ENCODE results near the gene LEPROT. TPM values are rescaled to one million over a fixed set of nuclear protein-coding genes. Genes with fewer than 3 reads are reported as not detected.
A peak's percentile ranks its signal among the peaks of the same experiment; 100 is the strongest.

Gene LEPROT
- polyA plus RNA-seq, 1 donor (not counting 4 experiments of a cell fraction or from before 2014, with no cell fraction given): 82.5 TPM

DNA sequence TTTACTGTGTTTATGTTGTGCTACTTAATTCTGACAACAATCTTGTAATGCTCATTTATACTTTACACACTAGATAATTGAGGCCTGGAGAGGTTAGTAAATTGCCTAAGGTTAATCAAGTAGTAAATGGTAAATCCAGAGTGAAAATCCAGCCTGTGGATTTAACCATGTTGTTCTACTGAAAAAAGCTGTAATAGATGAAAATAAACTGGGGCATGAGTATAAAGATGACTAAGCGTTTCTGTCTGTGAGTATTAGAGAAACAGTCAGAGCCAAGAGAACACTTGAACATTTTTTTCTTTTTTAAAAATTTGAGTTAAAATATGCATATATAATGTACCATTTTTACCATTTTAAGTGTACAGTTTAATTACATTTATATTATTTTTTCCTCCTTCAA, 47.9 kb upstream of the LEPROT start:
- no peak for FAIRE-seq
- no peak overlapping the region for H2AFZ ChIP-seq (ENCODE audit: control insufficient read depth, low read length)
- H3K9me3 ChIP-seq (ENCODE audit: control insufficient read depth, low read depth, low read length): no peaks in the 10 kb centered on the region
- no peaks in the 10 kb centered on the region for H3K9me1 ChIP-seq (ENCODE audit: control insufficient read depth, extremely low read depth, insufficient read depth, low read length)
- H3K4me1 ChIP-seq (ENCODE audit: control insufficient read depth, extremely low read depth, insufficient read depth, low read length): no peaks in the 10 kb centered on the region
- no peak overlapping the region for H3K4me2 ChIP-seq (ENCODE audit: control insufficient read depth, extremely low read depth, insufficient read depth, low read depth, low read length)
- H3K79me2 ChIP-seq (ENCODE audit: control insufficient read depth, insufficient read depth, low read length): no peaks in the 10 kb centered on the region
- DNase-seq (ENCODE audit: low read depth, low spot score): no peak
- H3K27me3 ChIP-seq (ENCODE audit: control insufficient read depth, extremely low read depth, insufficient read depth, low read length): no peaks in the 10 kb centered on the region
- no peak overlapping the region for H3K4me3 ChIP-seq (ENCODE audit: control insufficient read depth in 2 of 3, extremely low read depth in 1 of 3, insufficient read depth in 2 of 3, low read depth in 1 of 3, low read length in 3 of 3)
- H4K20me1 ChIP-seq (ENCODE audit: control insufficient read depth, extremely low read depth, insufficient read depth, low read length): no peaks in the 10 kb centered on the region
- dilution Hi-C loops (cut with MboI; ENCODE audit: extremely low pct_ligation_motif_present, low sequenced_read_pairs): no loop called here
- no peak overlapping the region for H3K27ac ChIP-seq (ENCODE audit: control insufficient read depth, insufficient read depth, low read length)
- peaks cover 0 to 1% of the 10 kb centered on the region in 2 experiments for H3K36me3 ChIP-seq (ENCODE audit: control insufficient read depth in 2 of 2, extremely low read depth in 1 of 2, insufficient read depth in 2 of 2, low read length in 2 of 2)
- TF ChIP-seq EZH2 (IDR thresholded peaks at IDR 0.05; ENCODE audit: low read length): no peak
- TF ChIP-seq, protein P1, sequence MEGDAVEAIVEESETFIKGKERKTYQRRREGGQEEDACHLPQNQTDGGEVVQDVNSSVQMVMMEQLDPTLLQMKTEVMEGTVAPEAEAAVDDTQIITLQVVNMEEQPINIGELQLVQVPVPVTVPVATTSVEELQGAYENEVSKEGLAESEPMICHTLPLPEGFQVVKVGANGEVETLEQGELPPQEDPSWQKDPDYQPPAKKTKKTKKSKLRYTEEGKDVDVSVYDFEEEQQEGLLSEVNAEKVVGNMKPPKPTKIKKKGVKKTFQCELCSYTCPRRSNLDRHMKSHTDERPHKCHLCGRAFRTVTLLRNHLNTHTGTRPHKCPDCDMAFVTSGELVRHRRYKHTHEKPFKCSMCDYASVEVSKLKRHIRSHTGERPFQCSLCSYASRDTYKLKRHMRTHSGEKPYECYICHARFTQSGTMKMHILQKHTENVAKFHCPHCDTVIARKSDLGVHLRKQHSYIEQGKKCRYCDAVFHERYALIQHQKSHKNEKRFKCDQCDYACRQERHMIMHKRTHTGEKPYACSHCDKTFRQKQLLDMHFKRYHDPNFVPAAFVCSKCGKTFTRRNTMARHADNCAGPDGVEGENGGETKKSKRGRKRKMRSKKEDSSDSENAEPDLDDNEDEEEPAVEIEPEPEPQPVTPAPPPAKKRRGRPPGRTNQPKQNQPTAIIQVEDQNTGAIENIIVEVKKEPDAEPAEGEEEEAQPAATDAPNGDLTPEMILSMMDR (optimal IDR thresholded peaks at IDR 0.05 in 1 of 3, IDR thresholded peaks at IDR 0.05 in 1 of 3, conservative IDR thresholded peaks at IDR 0.05 in 1 of 3; ENCODE audit: extremely low read depth in 1 of 3, insufficient read depth in 2 of 3, low read length in 3 of 3): no peak
- H3K9ac ChIP-seq (ENCODE audit: control insufficient read depth, extremely low read depth, insufficient read depth, low read length): no peak overlapping the region

DNA sequence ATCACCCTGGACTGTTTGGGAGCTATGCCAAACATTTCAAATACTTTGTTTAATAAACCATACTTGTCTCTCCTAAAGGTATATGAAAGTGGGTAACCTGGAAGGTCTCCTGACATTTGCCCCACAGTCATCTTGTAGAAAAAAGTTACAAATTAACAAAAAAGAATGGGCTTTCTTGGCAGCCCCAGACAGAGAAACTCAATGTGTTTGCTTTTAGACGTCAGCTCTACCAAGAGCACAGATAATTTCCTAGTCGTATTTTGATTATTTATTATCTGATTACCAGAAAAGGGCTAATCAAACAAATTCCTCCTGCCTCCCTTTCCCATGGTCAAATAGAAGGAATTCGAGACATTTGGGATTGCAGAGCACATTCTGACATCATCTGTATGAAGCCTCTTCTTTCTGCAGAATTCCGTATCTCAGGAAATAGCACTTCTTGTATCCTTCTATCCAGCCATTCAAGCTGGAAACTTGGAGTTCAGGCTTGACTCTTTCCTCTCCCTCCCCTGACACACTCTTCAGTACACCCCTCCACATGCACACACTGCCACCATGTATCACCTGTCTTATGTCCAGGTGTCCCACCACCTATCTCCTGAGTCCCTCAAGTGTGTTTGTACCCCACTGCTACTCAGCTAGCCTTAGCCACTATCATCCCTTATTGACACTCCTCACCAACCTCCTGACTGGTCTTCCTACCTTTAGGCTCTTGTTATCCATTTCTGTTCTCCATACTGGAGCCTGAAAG, 42.8 kb upstream of the LEPROT start:
- Histone ChIP-seq H2AFZ (ENCODE audit: control insufficient read depth, low read length) (no peak overlapping the region), H3K9me1 (ENCODE audit: control insufficient read depth, extremely low read depth, insufficient read depth, low read length) (no peaks in the 10 kb centered on the region), H3K36me3 (ENCODE audit: control insufficient read depth in 2 of 2, extremely low read depth in 1 of 2, insufficient read depth in 2 of 2, low read length in 2 of 2) (no peaks in the 10 kb centered on the region), H3K4me1 (ENCODE audit: control insufficient read depth, extremely low read depth, insufficient read depth, low read length) (no peaks in the 10 kb centered on the region), H3K79me2 (ENCODE audit: control insufficient read depth, insufficient read depth, low read length) (no peaks in the 10 kb centered on the region), H3K4me2 (ENCODE audit: control insufficient read depth, extremely low read depth, insufficient read depth, low read depth, low read length) (no peak overlapping the region), H3K27ac (ENCODE audit: control insufficient read depth, insufficient read depth, low read length) (no peak overlapping the region), H3K9me3 (ENCODE audit: control insufficient read depth, low read depth, low read length) (no peaks in the 10 kb centered on the region), H4K20me1 (ENCODE audit: control insufficient read depth, extremely low read depth, insufficient read depth, low read length) (no peaks in the 10 kb centered on the region), H3K27me3 (ENCODE audit: control insufficient read depth, extremely low read depth, insufficient read depth, low read length) (no peaks in the 10 kb centered on the region), H3K9ac (ENCODE audit: control insufficient read depth, extremely low read depth, insufficient read depth, low read length) (no peak overlapping the region), H3K4me3 (ENCODE audit: control insufficient read depth in 2 of 3, extremely low read depth in 1 of 3, insufficient read depth in 2 of 3, low read depth in 1 of 3, low read length in 3 of 3) (no peak overlapping the region)
- no peak for TF ChIP-seq EZH2 (IDR thresholded peaks at IDR 0.05; ENCODE audit: low read length)
- TF ChIP-seq, protein P1 (optimal IDR thresholded peaks at IDR 0.05 in 1 of 3, IDR thresholded peaks at IDR 0.05 in 1 of 3, conservative IDR thresholded peaks at IDR 0.05 in 1 of 3; ENCODE audit: extremely low read depth in 1 of 3, insufficient read depth in 2 of 3, low read length in 3 of 3): no peak
- dilution Hi-C loops (cut with MboI; ENCODE audit: extremely low pct_ligation_motif_present, low sequenced_read_pairs): no loop called here
- DNase-seq (ENCODE audit: low read depth, low spot score) (no peak), FAIRE-seq (peak; percentile 23)
